Endothelial cell of umbilical vein (primary cell): ENCODE measurements around the gene ZNF660. TPM values are rescaled to one million over a fixed set of nuclear protein-coding genes. Genes with fewer than 3 reads are reported as not detected.

Source experiments
- BruUV-seq: library from RNA; stranded (reverse); fragments of 400-500 nt; replicated peaks from 2 replicates; lab custom pipeline; 2021; lab: Mats Ljungman, UMichigan
- CTCF ChIA-PET: fragments of 300-600, 350-600 bp; sonication (Branson Sonifier 250); formaldehyde crosslinking; loops from one replicate; lab custom pipeline; 2021; ENCODE audit warnings: antibody characterized with exemption, inconsistent platforms; lab: Charles Lee
- POLR2A ChIA-PET: fragments of 300-600, 350-600 bp; sonication (Branson Sonifier 250); formaldehyde crosslinking; loops from one replicate; lab custom pipeline; 2021; ENCODE audit warnings: antibody characterized with exemption, inconsistent platforms; lab: Charles Lee
- DNase-seq: peaks from one replicate; pipeline ENCODE4 v3.0.0-alpha.2; 2011; ENCODE audit warnings: low read depth, low spot score
- FAIRE-seq: peaks from 2 replicates; lab custom pipeline; 2011; peaks lifted over from hg19 to GRCh38; lab: Jason Lieb, UNC
- H2AFZ ChIP-seq: 2 replicates; pipeline ENCODE4 v1.6.0; 2012; ENCODE audit warnings: low read depth, low read length, control low read depth, inconsistent platforms
- H3K27ac ChIP-seq: 2 replicates; pipeline ENCODE4 v1.5.1; 2011; ENCODE audit warnings: low read depth, mild to moderate bottlenecking, control low read depth, low read length, moderate library complexity; ENCODE audit not compliant: insufficient read depth
- H3K27me3 ChIP-seq, 2 experiments: 2 replicates each; pipeline versions ENCODE4 v1.6.0 to v1.6.1; 2011; ENCODE audit warnings: low read length in 2 of 2, mixed read lengths in 1 of 2; ENCODE audit not compliant: control insufficient read depth in 2 of 2, insufficient read depth in 2 of 2
- H3K36me3 ChIP-seq, 2 experiments: 2 replicates in 1 of 2; 3 replicates in 1 of 2; pipeline ENCODE4 v1.5.1; 2011; ENCODE audit warnings: low read length in 2 of 2, mild to moderate bottlenecking in 1 of 2, moderate library complexity in 1 of 2; ENCODE audit not compliant: control insufficient read depth in 2 of 2, insufficient read depth in 2 of 2; ENCODE audit errors: extremely low read depth in 1 of 2
- H3K4me1 ChIP-seq: 3 replicates; pipeline ENCODE4 v1.5.1; 2011; ENCODE audit warnings: mild to moderate bottlenecking, low read length; ENCODE audit not compliant: control insufficient read depth, insufficient read depth; ENCODE audit errors: extremely low read depth
- H3K4me2 ChIP-seq: 2 replicates; pipeline ENCODE4 v1.6.1; 2011; ENCODE audit warnings: low read length, control low read depth, mixed read lengths; ENCODE audit not compliant: insufficient read depth
- H3K4me3 ChIP-seq, 3 experiments: fragments of 200-600 bp in 1 of 3; sonication (generic), shearing (Covaris generic) in 1 of 3; replicated peaks in 1 of 3; 2 replicates each; pipeline ENCODE4 v1.5.1; 2011 to 2016; ENCODE audit warnings: control low read depth in 3 of 3, low read length in 3 of 3, mild to moderate bottlenecking in 2 of 3, inconsistent platforms in 1 of 3, low read depth in 1 of 3, moderate library complexity in 1 of 3; ENCODE audit not compliant: insufficient read depth in 1 of 3
- H3K79me2 ChIP-seq: 2 replicates; pipeline ENCODE4 v1.6.0; 2012; ENCODE audit warnings: low read length, inconsistent platforms; ENCODE audit not compliant: control insufficient read depth, insufficient read depth
- H3K9ac ChIP-seq: replicated peaks from 2 replicates; pipeline ENCODE3; 2011; ENCODE audit warnings: low read length, control low read depth; ENCODE audit not compliant: insufficient read depth; ENCODE audit errors: extremely low read depth
- H3K9me1 ChIP-seq: replicated peaks from 3 replicates; pipeline ENCODE4 v1.6.0; 2011; ENCODE audit warnings: mild to moderate bottlenecking, low read length; ENCODE audit not compliant: control insufficient read depth, insufficient read depth; ENCODE audit errors: extremely low read depth
- H3K9me3 ChIP-seq: replicated peaks from 2 replicates; pipeline ENCODE4 v1.5.1; 2012; ENCODE audit warnings: low read length, inconsistent platforms; ENCODE audit not compliant: control insufficient read depth, insufficient read depth
- H4K20me1 ChIP-seq: replicated peaks from 2 replicates; pipeline ENCODE3; 2011; ENCODE audit warnings: mild to moderate bottlenecking, low read length; ENCODE audit not compliant: control insufficient read depth, insufficient read depth; ENCODE audit errors: extremely low read depth
- FOS ChIP-seq: IDR thresholded peaks from 2 replicates; pipeline ENCODE4 v1.6.1; 2011; ENCODE audit warnings: mild to moderate bottlenecking, low read length, moderate library complexity, borderline replicate concordance; ENCODE audit not compliant: insufficient read depth
- GATA2 ChIP-seq: IDR thresholded peaks from 2 replicates; pipeline ENCODE4 v1.7.0; 2011; ENCODE audit warnings: low read depth, mild to moderate bottlenecking, moderate library complexity, mixed read lengths, low read length; ENCODE audit not compliant: insufficient read length, insufficient read depth
- JUN ChIP-seq: IDR thresholded peaks from 2 replicates; pipeline ENCODE4 v1.6.1; 2011; ENCODE audit warnings: borderline replicate concordance, low read depth; ENCODE audit not compliant: insufficient read length, insufficient read depth
- MYC ChIP-seq: IDR thresholded peaks from one replicate; pipeline ENCODE4 v1.6.1; 2011; ENCODE audit warnings: mild to moderate bottlenecking, low read depth, low read length
- POLR2A ChIP-seq: IDR thresholded peaks from 2 replicates; pipeline ENCODE4 v1.6.1; 2012; ENCODE audit warnings: low read depth, mild to moderate bottlenecking, control low read depth, low read length
- POLR2AphosphoS5 ChIP-seq: IDR thresholded peaks from 2 replicates; pipeline ENCODE4 v1.6.1; 2012; ENCODE audit warnings: low read depth, mild to moderate bottlenecking, control low read depth, low read length, moderate library complexity; ENCODE audit not compliant: insufficient read depth
- dilution Hi-C: fragments of 300-500 bp; cut with MboI; formaldehyde crosslinking; loops from one replicate; pipeline ENCODE4 v1.15.0; 2019; ENCODE audit warnings: low sequenced_read_pairs; ENCODE audit not compliant: extremely low pct_ligation_motif_present
- intact Hi-C: fragments of 100-400 bp; cut with micrococcal nuclease; formaldehyde crosslinking; loops from one replicate; pipeline ENCODE4 v1.10.0; 2022
- polyA plus RNA-seq, 4 experiments: library from polyadenylated mRNA; depleted of rRNA in 3 of 4; stranded (reverse) in 3 of 4; unstranded in 1 of 4; fragments of >200 nt; gene quantifications; 2 replicates each; pipeline versions ENCODE4 v1.2.1 to v1.2.3, GENCODE V29; 2011 to 2012; ENCODE audit warnings: missing spikeins in 1 of 4
- total RNA-seq: library from RNA; stranded (reverse); gene quantifications from 2 replicates; pipeline ENCODE4 v1.2.3, GENCODE V29; 2021
- TF ChIP-seq, protein P1 (sequence below): IDR thresholded peaks from 2 replicates; pipeline ENCODE4 v1.6.1; 2011; ENCODE audit not compliant: insufficient read depth, insufficient read length

Gene ZNF660
- total and polyA plus RNA-seq, 2 donors (not counting 3 experiments of a cell fraction or from before 2014, with no cell fraction given), result 0.44 to 1.5 TPM

GRCh38 chr3:44561076-44561475 lies 23.7 kb upstream of the ZNF660 start:
- dilution Hi-C loops, result no loop called here
- H3K9me3 ChIP-seq, result peaks cover 1% of the 10 kb centered on the region
- H3K27ac ChIP-seq, result no peak overlapping the region
- H3K79me2 ChIP-seq, result no peaks in the 10 kb centered on the region
- TF ChIP-seq POLR2AphosphoS5 (no peak), POLR2A (no peak), MYC (no peak), FOS (peak; percentile 58)
- TF ChIP-seq, protein P1, sequence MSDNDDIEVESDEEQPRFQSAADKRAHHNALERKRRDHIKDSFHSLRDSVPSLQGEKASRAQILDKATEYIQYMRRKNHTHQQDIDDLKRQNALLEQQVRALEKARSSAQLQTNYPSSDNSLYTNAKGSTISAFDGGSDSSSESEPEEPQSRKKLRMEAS, result no peak
- intact Hi-C loops, result no loop called here
- no peaks in the 10 kb centered on the region for H3K9me1 ChIP-seq
- no peaks in the 10 kb centered on the region for H3K27me3 ChIP-seq
- H3K4me1 ChIP-seq, result peaks cover under 1% of the 10 kb centered on the region
- no peak overlapping the region for H3K9ac ChIP-seq
- POLR2A ChIA-PET, result no interaction called here
- H3K4me3 ChIP-seq, result no peak overlapping the region
- no peak overlapping the region for H3K4me2 ChIP-seq
- H3K36me3 ChIP-seq, result no peaks in the 10 kb centered on the region
- BruUV-seq, result no TSS peak
- DNase-seq (no peak), FAIRE-seq (no peak)
- no peaks in the 10 kb centered on the region for H4K20me1 ChIP-seq
- no peak overlapping the region for H2AFZ ChIP-seq
- CTCF ChIA-PET, result no interaction called here

DNA sequence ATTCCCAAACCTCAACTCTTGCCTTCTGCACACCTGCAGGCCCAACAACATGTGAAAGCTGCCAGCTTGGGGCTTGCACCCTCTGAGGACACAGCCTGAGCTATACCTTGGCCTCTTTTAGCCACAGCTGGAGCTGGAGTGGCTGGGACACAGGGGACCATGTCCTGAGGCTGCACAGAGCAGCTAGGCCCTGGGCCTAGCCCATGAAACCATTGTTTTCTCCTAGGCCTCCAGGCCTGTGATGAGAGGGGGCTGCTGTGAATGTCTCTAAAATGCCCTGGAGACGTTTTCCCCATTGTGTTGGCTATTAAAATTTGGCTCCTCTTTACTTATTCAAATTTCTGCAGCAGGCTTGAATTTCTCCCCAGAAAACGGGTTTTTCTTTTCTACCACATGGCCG lies 22.6 kb upstream of the ZNF660 start:
- no peak overlapping the region for H2AFZ ChIP-seq
- DNase-seq (no peak), FAIRE-seq (no peak)
- no peak overlapping the region for H3K9ac ChIP-seq
- no peaks in the 10 kb centered on the region for H3K9me1 ChIP-seq
- POLR2A ChIA-PET, result no interaction called here
- no peaks in the 10 kb centered on the region for H3K27me3 ChIP-seq
- H3K27ac ChIP-seq, result no peak overlapping the region
- H3K36me3 ChIP-seq, result no peaks in the 10 kb centered on the region
- CTCF ChIA-PET, result no interaction called here
- no peaks in the 10 kb centered on the region for H3K79me2 ChIP-seq
- no peak overlapping the region for H3K4me2 ChIP-seq
- intact Hi-C loops, result no loop called here
- peaks cover 1% of the 10 kb centered on the region for H3K9me3 ChIP-seq
- no TSS peak for BruUV-seq
- H3K4me3 ChIP-seq, result no peak overlapping the region
- H3K4me1 ChIP-seq, result no peaks in the 10 kb centered on the region
- H4K20me1 ChIP-seq, result no peaks in the 10 kb centered on the region
- dilution Hi-C loops, result no loop called here
- TF ChIP-seq GATA2, result no peak
- no peak for TF ChIP-seq JUN
